Esophagus squamous epithelium (tissue), 5 donors: ENCODE data around the gene FAM174C. TPM values are rescaled to one million over a fixed set of nuclear protein-coding genes. Genes with fewer than 3 reads are reported as not detected.

ENCODE experiments used
- DNase-seq: peaks from one replicate; lab custom pipeline; 2025; lab: John Stamatoyannopoulos, UW
- H3K27ac ChIP-seq, 4 donors: fragments of 200-600 bp; sonication (generic); one replicate each; pipeline ENCODE4 v1.5.1; 2016 to 2019; ENCODE audit warnings: mild to moderate bottlenecking in 1 of 4
- H3K27me3 ChIP-seq, 4 donors: fragments of 200-600 bp; sonication (generic); 1 replicate in 3 of 4; 2 replicates in 1 of 4; pipeline versions ENCODE4 v1.5.1 to v1.6.0; 2017 to 2021; ENCODE audit warnings: antibody characterized with exemption in 1 of 4
- H3K36me3 ChIP-seq, 3 donors: fragments of 200-600 bp; sonication (generic); one replicate each; pipeline ENCODE4 v1.5.1; 2016 to 2019
- H3K4me1 ChIP-seq, 3 donors: fragments of 200-600 bp; sonication (generic); one replicate each; pipeline ENCODE4 v1.5.1; 2017 to 2019
- H3K4me3 ChIP-seq, 4 donors: fragments of 200-600 bp; sonication (generic); 1 replicate in 3 of 4; 2 replicates in 1 of 4; pipeline ENCODE4 v1.5.1; 2016 to 2019; ENCODE audit warnings: mild to moderate bottlenecking in 2 of 4, moderate library complexity in 1 of 4
- H3K9me3 ChIP-seq, 3 donors: fragments of 200-600 bp; sonication (generic); one replicate each; pipeline ENCODE4 v1.5.1; 2016 to 2019
- CTCF ChIP-seq, 6 experiments: fragments of 450-650 bp in 4 of 6; fragments of 200-600 bp in 2 of 6; sonication (generic) in 2 of 6; IDR thresholded peaks; one replicate each; pipeline ENCODE4 v1.5.1; 2016 to 2019; ENCODE audit warnings: antibody characterized with exemption in 6 of 6, mild to moderate bottlenecking in 4 of 6, moderate library complexity in 4 of 6
- POLR2A ChIP-seq, 4 donors: fragments of 450-650 bp; IDR thresholded peaks; one replicate each; pipeline ENCODE4 v1.6.1; 2017; ENCODE audit warnings: antibody characterized with exemption in 4 of 4, mild to moderate bottlenecking in 4 of 4, moderate library complexity in 3 of 4
- WGBS, 2 donors: methylation state at CpG; one replicate each; pipeline ENCODE4 v1.1.5; 2018; 5-methylcytosine and 5-hydroxymethylcytosine counted together
- intact Hi-C: fragments of 100-400 bp; cut with DNase I; formaldehyde crosslinking; loops from one replicate; pipeline ENCODE4 v1.15.0; 2022
- total RNA-seq, 4 donors: library from RNA; depleted of rRNA; stranded (reverse); fragments of >200 nt; gene quantifications; one replicate each; pipeline ENCODE4 v1.1.0, GENCODE V29; 2016
- donor health status: DM: yes; HTN: yes; CAD: no.

The FAM174C gene
- total RNA-seq, 4 donors from 2014 or later: 31.5 to 69.8 (median 50.5) TPM

- no peak overlapping the region for H3K27ac ChIP-seq
- H3K27me3 ChIP-seq: peaks cover 0 to 35% (median 0%) of the 10 kb centered on the region in 4 donors
- no peaks in the 10 kb centered on the region for H3K9me3 ChIP-seq
- H3K4me1 ChIP-seq: no peaks in the 10 kb centered on the region
- H3K36me3 ChIP-seq: no peaks in the 10 kb centered on the region
- WGBS, 2 donors: 96 to 97% methylated on average over 6 to 12 of the region's 38 CpGs
- TF ChIP-seq CTCF (IDR thresholded peaks at IDR 0.05) (no peak), POLR2A (IDR thresholded peaks at IDR 0.05) (no peak)
- no peak for DNase-seq
- H3K4me3 ChIP-seq: no peak overlapping the region
- intact Hi-C loops: no loop called here
Observed at GRCh38 chr19:1307320-1307719, 32.0 kb downstream of the FAM174C start.

GRCh38 chr19:1307755-1308303 is 32.5 kb downstream of the FAM174C start:
- Histone ChIP-seq H3K27ac (no peak overlapping the region), H3K9me3 (no peaks in the 10 kb centered on the region), H3K36me3 (no peaks in the 10 kb centered on the region), H3K4me1 (no peaks in the 10 kb centered on the region), H3K27me3 (peaks cover 0 to 40% (median 0%) of the 10 kb centered on the region in 4 donors), H3K4me3 (no peak overlapping the region)
- DNase-seq: no peak
- TF ChIP-seq CTCF (IDR thresholded peaks at IDR 0.05) (no peak), POLR2A (IDR thresholded peaks at IDR 0.05) (no peak)
- 93% methylated on average over 2 of the region's 20 CpGs for WGBS, 2 donors
- intact Hi-C loops: no loop called here

- intact Hi-C loops: no loop called here
- WGBS, 2 donors: 51 to 58% methylated on average over 11 of the region's 11 CpGs
- Histone ChIP-seq H3K9me3 (no peaks in the 10 kb centered on the region), H3K4me1 (peaks cover 0 to 7% (median 6%) of the 10 kb centered on the region in 3 donors), H3K27me3 (peaks cover 0 to 49% (median 0%) of the 10 kb centered on the region in 4 donors), H3K4me3 (no peak overlapping the region), H3K36me3 (no peaks in the 10 kb centered on the region), H3K27ac (no peak overlapping the region)
- TF ChIP-seq POLR2A (IDR thresholded peaks at IDR 0.05) (no peak), CTCF (IDR thresholded peaks at IDR 0.05) (no peak)
- no peak for DNase-seq
Observed at GRCh38 chr19:1308718-1309117, 33.4 kb downstream of the FAM174C start.

GRCh38 chr19:1309977-1310852 is 34.9 kb downstream of the FAM174C start:
- H3K27me3 ChIP-seq: peaks cover 0 to 64% (median 0%) of the 10 kb centered on the region in 4 donors

More at GRCh38 chr19:1309977-1310852, 34.9 kb downstream of the FAM174C start:
- no peak for TF ChIP-seq CTCF (IDR thresholded peaks at IDR 0.05)
- TF ChIP-seq POLR2A (IDR thresholded peaks at IDR 0.05): no peak
- intact Hi-C loops: no loop called here
- no peak overlapping the region for H3K27ac ChIP-seq
- H3K9me3 ChIP-seq: no peaks in the 10 kb centered on the region
- no peaks in the 10 kb centered on the region for H3K36me3 ChIP-seq
- peaks cover 0 to 22% (median 13%) of the 10 kb centered on the region in 3 donors for H3K4me1 ChIP-seq
- DNase-seq: no peak
- no peak overlapping the region for H3K4me3 ChIP-seq
- WGBS, 2 donors: 51 to 61% methylated on average over 11 to 18 of the region's 28 CpGs
